Stomach (tissue), 4 donors: ENCODE data around the gene MBIP.

Experiments
- CTCF ChIP-seq, 7 experiments: fragments of 450-650 bp in 4 of 7; fragments of 200-600 bp in 3 of 7; sonication (generic) in 3 of 7; IDR thresholded peaks; one replicate each; pipeline ENCODE4 v1.5.1; 2016 to 2019; ENCODE audit warnings: antibody characterized with exemption in 7 of 7, control low read depth in 2 of 7, mild to moderate bottlenecking in 1 of 7
- EP300 ChIP-seq: sonication (generic); formaldehyde crosslinking; IDR thresholded peaks from one replicate; pipeline ENCODE4 v1.6.1; 2017; ENCODE audit warnings: antibody characterized with exemption
- POLR2A ChIP-seq, 4 donors: fragments of 450-650 bp; IDR thresholded peaks; one replicate each; pipeline ENCODE4 v1.6.1; 2016; ENCODE audit warnings: antibody characterized with exemption in 4 of 4, control low read depth in 2 of 4, mild to moderate bottlenecking in 1 of 4, moderate library complexity in 1 of 4

DNA sequence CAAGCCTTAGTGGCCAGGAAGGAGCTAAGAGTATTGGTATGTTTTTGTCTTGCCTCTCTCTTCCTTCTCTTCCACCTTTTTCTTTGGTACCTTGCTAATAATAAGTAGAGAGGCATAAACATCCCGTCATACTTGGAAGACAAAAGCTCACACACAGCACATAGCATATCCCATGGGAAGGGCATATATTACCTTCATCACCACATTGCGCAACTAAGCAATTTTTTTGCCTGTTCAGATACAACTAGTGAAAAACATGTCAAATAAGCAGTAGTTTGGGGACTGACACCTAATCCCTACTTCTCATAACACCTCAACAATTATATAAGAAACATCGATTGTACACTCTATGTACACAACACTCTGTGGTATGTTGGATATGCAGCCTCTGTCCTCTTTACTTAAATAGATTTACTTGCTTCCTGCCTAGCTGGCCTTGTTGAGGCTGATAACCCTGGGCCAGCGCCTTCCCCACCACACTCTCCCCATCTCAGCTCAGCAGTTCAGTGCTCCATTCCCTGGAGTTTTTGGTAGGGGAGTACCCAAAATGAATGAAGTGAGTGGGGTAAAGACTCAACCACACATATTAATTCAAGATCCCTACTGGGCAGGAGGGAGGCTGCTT, 35.4 kb downstream of the MBIP start:
- TF ChIP-seq CTCF (IDR thresholded peaks at IDR 0.05): no peak
- no peak for TF ChIP-seq EP300
- TF ChIP-seq POLR2A (IDR thresholded peaks at IDR 0.05): no peak
